Measurements from ENCODE around the gene MAN1B1. TPM values are rescaled to one million over a fixed set of nuclear protein-coding genes. Genes with fewer than 3 reads are reported as not detected.

Gene MAN1B1
- total RNA-seq, 1 donor from 2014 or later, result 57.7 TPM

GRCh38 chr9:137053944-137054931, 32.5 kb upstream of the MAN1B1 start, which contains the start of gene ENTPD2:
ENTPD2 (minus strand) TSS chr9:137054061; CDS start chr9:137053997, 64 bp downstream.
- H3K27me3 Mint-ChIP-seq, result peaks cover 52% of the 10 kb centered on the region
- H3K4me3 Mint-ChIP-seq (ENCODE audit: low read depth), result peak within 1 kb of the TSS; percentile 16
- DNase-seq (ENCODE audit: low spot score, unreplicated experiment), result no peak

GRCh38 chr9:137054932-137055384, 31.8 kb upstream of the MAN1B1 start:
- Mint-ChIP-seq H3K27me3 (peaks cover 45% of the 10 kb centered on the region), H3K27ac (no peak overlapping the region), H3K9me3 (ENCODE audit: low read depth) (no peaks in the 10 kb centered on the region), H3K4me3 (ENCODE audit: low read depth) (no peak overlapping the region), H3K36me3 (ENCODE audit: insufficient read depth) (no peaks in the 10 kb centered on the region), H3K4me1 (ENCODE audit: low read depth) (peaks cover 2% of the 10 kb centered on the region)
- no peak for TF ChIP-seq CTCF (IDR thresholded peaks at IDR 0.05; ENCODE audit: unreplicated experiment)
- no peak for DNase-seq (ENCODE audit: low spot score, unreplicated experiment)

More at GRCh38 chr9:137053944-137054931, 32.5 kb upstream of the MAN1B1 start, which contains the start of gene ENTPD2:
- H3K27ac Mint-ChIP-seq, result no peak within 1 kb of the TSS
- peaks cover 2% of the 10 kb centered on the region for H3K4me1 Mint-ChIP-seq (ENCODE audit: low read depth)
- TF ChIP-seq CTCF (IDR thresholded peaks at IDR 0.05; ENCODE audit: unreplicated experiment), result no peak
- H3K9me3 Mint-ChIP-seq (ENCODE audit: low read depth), result no peaks in the 10 kb centered on the region
- H3K36me3 Mint-ChIP-seq (ENCODE audit: insufficient read depth), result no peaks in the 10 kb centered on the region

- no peak for DNase-seq (ENCODE audit: low spot score, unreplicated experiment)
- Mint-ChIP-seq H3K27ac (no peak overlapping the region), H3K9me3 (ENCODE audit: low read depth) (no peaks in the 10 kb centered on the region), H3K27me3 (peaks cover 41% of the 10 kb centered on the region), H3K36me3 (ENCODE audit: insufficient read depth) (no peaks in the 10 kb centered on the region), H3K4me3 (ENCODE audit: low read depth) (no peak overlapping the region), H3K4me1 (ENCODE audit: low read depth) (peaks cover 2% of the 10 kb centered on the region)
- no peak for TF ChIP-seq CTCF (IDR thresholded peaks at IDR 0.05; ENCODE audit: unreplicated experiment)
These were observed 31.1 kb upstream of the MAN1B1 start for GRCh38 chr9:137055385-137056364.

GRCh38 chr9:137056739-137057415, 29.9 kb upstream of the MAN1B1 start:
- Mint-ChIP-seq H3K9me3 (ENCODE audit: low read depth) (no peaks in the 10 kb centered on the region), H3K27ac (no peak overlapping the region), H3K36me3 (ENCODE audit: insufficient read depth) (no peaks in the 10 kb centered on the region), H3K4me3 (ENCODE audit: low read depth) (no peak overlapping the region), H3K27me3 (peaks cover 41% of the 10 kb centered on the region), H3K4me1 (ENCODE audit: low read depth) (peaks cover 2% of the 10 kb centered on the region)
- no peak for TF ChIP-seq CTCF (IDR thresholded peaks at IDR 0.05; ENCODE audit: unreplicated experiment)
- DNase-seq (ENCODE audit: low spot score, unreplicated experiment), result no peak

Data from progenitor cell of endocrine pancreas (in vitro differentiated cells).